Activated T-helper 1 cell treated with anti-CD3 and anti-CD28 coated beads, Interleukin-2, amount 50 U/mL, for 16 hours (primary cell): ENCODE results near the gene COQ8A.
"Not testable (repeated sequence)": the region's sequence is repeated elsewhere in the genome, so short reads cannot be mapped to it uniquely, and the experiment has no call there.

Experiments
- DNase-seq, 2 donors: peaks; one replicate each; pipeline ENCODE4 v3.0.0-alpha.2; 2020; ENCODE audit warnings: low read depth in 1 of 2, low spot score in 1 of 2

The COQ8A gene

DNA sequence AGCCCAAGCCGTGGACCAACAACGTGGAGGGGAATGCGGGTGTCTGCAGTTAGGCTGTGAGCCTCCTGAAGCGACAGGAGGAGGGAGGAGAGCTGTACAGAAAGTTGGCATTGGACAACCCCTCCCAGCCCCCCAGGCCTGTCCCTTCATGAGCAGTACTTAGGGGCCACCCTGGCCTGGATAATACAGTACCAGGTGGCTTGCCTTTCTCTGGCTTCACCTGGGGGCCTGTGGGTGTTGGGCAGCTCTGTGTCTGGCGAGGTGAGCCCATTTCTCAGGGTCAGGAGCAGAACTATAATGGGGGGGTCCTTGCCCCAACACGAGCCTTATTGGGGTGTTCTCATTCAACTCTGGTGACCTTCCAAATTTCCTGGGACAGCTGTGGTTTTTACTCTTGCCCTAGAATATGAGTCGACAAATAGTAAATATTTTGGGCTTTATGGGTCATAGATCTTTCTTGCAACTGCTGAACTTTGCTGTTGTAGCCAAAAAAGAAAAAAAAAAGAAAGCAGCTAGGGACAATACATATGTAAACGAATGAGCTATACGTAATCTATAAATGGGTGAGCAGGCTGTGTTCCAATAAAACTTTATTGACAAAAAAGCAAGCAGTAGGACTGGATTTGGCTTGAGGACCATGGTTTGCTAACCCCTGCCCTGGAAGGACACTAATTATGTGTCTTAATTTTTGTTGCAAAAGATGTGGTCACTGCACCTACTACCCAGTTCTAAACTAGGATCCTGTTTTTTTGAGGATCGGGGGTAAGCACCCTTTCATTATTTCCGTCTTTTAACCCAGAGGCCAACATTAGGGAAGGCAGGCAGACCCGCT, 11.4 kb downstream of the COQ8A start:
- no peak for DNase-seq

DNA sequence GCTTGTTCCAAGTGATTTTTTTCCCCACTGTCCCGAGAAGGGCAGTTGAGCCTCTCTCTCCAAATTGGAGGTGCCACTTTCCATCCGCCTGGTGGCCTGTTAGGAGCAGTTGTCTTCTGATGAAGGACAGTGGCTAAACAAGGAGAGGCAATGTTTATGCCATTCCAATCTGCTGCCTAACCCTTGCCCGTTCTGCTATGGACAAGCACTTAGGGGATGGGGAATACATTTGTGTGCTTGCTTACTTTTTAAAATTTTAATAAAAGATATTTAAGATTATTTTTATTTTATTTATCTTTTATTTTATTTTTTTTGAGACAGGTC, 12.0 kb downstream of the COQ8A start:
- DNase-seq = no peak

DNA sequence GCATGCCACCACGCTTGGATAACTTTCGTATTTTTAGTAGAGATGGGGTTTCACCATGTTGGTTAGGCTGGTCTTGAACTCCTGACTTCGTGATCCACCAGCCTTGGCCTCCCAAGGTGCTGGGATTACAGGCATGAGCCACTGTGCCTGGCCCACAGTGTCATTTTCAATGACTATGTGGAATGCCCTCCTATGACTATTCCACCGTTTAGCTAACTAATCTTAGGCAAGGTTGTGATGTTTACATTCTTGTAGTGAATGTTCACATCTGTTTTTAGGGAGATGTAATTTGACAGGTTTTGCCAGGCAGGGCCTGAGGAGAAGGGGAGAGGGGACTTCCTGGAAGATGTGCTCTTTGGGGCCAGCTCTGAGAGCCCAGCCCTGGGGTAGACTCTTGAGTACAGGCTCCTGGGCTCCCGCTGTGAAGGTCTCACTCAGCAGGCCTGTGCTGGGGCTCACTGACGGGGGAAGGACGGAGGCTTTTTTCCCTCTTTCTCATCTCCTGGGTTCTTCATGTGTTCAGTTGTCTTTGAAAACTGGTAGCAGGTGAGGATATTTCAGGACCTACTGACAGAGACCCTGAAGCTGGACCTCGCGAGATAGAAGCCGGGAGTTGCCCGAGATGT, 13.2 kb downstream of the COQ8A start:
- no peak for DNase-seq

- DNase-seq = no peak
Measured at GRCh38 chr1:226954337-226954736, 14.2 kb downstream of the COQ8A start.

- no peak for DNase-seq
Measured at GRCh38 chr1:226954777-226955176, 14.7 kb downstream of the COQ8A start.

DNA sequence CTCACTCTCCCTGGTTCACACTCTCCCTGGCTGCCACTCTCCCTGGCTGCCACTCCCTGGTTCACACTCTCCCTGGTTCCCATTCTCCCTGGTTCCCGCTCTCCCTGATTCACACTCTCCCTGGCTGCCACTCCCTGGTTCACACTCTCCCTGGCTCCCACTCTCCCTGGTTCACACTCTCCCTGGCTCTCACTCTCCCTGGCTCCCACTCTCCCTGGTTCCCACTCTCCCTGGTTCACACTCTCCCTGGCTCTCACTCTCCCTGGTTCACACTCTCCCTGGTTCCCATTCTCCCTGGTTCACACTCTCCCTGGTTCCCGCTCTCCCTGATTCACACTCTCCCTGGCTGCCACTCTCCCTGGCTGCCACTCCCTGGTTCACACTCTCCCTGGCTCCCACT, 15.8 kb downstream of the COQ8A start:
- DNase-seq = not testable (repeated sequence)

DNA sequence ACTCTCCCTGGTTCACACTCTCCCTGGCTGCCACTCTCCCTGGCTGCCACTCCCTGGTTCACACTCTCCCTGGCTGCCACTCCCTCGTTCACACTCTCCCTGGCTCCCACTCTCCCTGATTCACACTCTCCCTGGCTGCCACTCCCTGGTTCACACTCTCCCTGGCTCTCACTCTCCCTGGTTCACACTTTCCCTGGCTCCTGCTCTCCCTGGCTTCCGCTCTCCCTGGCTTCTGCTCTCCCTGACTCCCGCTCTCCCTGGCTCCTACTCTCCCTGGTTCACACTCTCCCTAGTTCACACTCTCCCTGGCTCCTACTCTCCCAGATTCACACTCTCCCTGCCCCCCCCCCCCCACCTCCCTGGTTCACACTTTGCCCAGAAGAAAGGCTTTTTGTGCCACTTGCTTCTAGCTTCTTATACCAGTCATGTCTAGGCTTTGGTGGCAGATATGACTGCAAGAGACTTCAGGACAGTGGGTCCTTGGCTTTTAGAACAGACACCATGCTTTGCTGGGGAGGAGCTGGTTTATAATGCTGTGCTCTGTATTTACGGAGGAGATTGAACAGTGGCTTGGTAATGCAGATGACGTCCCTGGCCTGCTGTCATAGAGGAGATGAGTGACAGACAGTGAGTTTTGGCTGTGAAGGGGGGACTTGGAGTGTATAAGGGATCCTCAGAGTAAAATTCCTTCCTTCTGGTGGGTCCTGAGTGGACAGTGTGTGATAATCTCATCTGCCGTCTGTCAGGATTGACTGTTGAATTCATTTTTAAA, 17.0 kb downstream of the COQ8A start:
- DNase-seq = no peak

GRCh38 chr1:226957714-226958113, 17.6 kb downstream of the COQ8A start:
- DNase-seq = no peak

- DNase-seq = no peak
Measured at GRCh38 chr1:226958300-226958699, 18.2 kb downstream of the COQ8A start.

GRCh38 chr1:226960256-226960655, 20.2 kb downstream of the COQ8A start:
- DNase-seq = no peak

DNA sequence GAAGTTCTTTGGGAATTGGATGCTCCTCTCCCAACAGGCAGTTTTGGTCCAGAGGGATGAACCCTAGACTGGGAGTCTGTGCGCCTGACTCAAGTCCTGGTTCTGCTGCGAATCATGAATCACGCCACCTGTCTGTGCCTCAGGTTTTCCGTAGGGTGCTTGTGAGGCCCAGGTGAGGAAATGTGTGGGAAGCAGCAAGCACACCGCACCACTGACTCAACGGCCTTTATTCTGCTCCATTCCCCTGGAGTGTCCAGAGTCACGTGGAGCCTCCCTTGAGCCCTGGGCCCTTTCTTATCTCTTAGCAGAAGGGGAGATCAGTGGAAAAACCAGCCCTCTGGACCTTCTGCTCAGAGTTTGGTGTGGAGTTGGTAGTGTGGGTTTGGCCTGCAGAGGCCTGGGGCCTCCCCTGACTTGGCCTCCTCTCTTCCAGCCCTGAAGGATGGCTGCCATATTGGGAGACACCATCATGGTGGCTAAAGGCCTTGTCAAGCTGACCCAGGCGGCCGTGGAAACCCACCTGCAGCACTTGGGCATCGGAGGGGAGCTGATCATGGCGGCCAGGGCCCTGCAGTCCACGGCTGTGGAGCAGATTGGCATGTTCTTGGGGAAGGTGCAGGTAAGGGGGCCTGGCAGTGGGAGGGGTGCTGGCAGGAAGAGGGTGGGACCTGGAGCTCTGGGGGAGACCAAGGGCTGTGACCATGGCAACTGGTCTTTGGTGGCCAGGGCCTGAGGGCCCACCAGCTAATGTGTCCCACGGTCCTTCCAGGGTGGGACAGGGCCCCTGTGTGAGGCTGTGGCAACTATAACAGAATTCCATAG, 21.1 kb downstream of the COQ8A start:
- DNase-seq = no peak

DNA sequence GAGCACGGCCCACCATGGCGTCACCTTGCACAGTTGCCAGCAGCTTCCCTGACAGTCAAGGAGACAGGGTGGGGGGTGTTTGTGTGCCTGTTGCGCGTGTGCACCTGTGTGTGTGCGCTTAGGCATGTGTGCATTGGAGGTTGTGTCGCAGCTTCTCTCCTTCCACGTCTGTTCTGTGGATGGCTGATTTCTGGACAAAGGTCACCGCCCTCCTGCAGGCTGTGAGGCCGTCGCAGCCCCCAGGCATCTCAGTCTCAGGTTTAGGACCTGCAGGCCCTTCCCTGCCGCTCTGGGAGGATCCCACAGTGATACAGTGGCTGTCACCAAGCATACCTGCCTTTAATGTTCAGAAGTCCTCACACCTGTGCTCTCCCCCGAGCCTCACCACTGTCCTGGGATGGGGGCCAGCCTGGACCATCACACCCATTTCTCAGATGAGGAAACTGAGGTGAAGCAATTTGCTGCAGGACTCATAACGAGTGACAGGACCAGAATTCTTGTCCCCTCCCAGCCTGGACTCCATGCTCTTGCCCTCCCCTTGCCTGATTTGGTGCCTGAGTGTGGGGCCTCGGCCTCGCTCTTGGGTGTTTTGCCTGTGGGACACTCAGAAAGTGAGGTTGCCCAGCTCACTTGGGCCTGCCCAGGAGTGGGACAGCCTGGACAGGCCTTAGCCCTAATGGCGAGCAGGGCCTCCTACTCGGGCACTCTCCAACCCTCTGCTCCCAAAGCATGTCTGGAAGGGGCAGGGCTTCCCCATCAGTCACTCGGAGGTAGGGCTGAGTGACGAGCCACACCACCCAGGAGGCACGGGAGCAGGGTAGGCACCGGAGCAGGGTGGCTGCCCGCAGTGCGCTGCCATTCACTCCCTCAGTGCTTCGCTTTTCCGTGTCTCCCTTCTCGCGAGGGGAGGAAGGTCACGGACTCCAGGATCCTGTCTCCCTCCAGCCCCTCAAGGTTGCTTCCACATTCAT, 22.6 kb downstream of the COQ8A start:
- no peak for DNase-seq

DNA sequence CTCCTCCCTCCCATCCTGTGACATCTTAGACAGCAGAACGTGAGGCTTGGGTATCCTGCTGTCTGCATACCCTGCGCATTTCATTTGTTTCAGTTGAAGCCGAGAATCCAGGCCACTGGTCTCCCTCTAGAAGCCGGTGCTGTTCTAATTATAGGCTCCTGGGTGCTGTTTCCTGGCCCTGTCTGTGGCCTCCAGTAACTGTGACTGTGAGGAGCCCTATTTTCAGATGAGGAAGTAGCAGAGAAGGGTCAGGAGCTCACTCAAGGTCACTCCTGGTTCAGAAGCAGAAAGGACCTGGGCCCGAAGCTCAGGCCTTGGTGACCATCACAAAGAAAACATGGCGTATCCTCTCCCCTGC, 24.0 kb downstream of the COQ8A start:
- DNase-seq = no peak

- no peak for DNase-seq
Measured at GRCh38 chr1:226964611-226965486, 24.8 kb downstream of the COQ8A start.

DNA sequence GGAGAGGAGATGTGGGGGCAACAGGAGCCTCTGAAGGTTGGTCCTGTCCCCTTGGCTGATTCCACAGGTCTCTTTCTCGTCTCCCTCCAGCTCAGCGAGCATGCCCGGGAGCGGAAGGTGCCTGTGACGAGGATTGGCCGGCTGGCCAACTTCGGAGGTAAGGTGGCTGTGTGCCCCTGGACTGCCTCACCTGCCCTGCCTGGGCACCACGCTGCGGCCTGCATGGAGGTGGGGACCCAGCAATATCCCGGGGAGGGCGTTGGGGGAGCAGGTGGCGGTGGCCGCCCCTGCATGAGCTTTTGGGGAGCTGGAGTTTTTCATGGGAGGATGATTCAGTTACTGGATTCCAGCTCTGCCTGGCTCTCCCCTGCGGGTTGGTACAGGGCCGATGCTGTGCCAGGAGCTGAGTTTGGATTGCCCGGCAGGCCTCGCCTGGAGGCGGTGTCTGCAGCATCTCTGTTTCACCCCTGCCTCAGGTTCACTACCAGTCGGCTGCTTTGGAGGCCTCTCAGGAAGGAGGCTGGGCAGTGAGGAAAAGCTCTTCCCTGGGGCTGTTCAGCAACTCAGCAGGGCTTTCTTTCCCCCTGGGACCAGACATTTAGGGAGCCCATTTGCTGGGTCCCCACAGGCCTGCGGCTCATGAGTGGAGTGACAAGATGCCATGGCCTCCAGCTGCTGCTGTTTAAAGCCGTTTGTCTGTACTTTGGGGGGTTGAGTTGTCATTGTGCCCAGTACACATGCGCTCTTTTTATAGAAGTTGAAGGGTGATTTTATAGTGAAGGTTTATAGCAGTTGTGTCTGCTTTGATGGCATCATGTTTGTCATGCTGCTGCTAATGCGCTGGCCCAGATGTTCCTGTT, 25.7 kb downstream of the COQ8A start:
- DNase-seq = no peak

GRCh38 chr1:226966683-226967082, 26.6 kb downstream of the COQ8A start:
- DNase-seq = no peak

DNA sequence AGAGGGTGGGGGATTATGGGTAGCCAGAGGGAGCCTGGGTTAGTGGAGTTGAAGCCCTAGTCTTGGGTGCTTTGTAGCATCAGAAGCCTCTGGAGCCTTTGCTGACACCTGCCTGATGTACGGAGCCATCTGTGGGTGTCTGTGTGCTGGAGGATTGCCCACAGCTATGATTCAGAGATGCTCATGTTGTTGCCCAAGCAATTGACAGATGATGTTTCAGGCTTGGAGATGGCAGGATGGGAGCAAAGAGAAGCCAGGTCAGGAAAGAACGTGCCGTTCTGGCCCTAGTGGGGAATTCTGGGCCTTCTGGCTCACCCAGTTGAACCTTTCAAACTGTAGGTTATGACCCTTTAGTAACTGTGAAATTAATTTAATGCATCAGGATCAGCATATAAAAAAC, 27.6 kb downstream of the COQ8A start:
- no peak for DNase-seq

DNA sequence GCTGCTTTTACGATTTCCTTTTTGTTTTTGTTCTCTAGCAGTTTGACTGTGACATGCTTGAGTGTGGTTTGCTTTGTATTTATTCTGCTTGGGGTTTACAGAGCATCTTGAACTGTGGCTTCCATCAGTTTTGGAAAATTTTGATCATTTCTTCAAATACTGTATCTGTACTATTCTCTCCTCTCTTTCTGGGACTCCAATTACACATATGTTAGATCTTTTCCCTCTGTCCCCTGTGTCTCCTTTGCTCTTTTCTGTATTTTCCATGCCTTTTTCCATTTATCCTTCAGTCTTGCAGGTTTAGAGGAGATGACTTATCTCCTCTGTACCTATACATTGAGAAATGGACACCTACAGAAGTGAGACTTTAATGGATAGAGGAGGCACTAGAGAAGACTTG, 31.7 kb downstream of the COQ8A start:
- DNase-seq = no peak
